SKM-1 treated with dmso at 0.1 percent for 144 hours (cell line): Measurements from ENCODE around the gene CACNA2D3.

ENCODE experiments used
- DNase-seq: peaks from one replicate; lab custom pipeline; 2025; ENCODE audit not compliant: unreplicated experiment; lab: John Stamatoyannopoulos, UW

CACNA2D3 gene

DNA sequence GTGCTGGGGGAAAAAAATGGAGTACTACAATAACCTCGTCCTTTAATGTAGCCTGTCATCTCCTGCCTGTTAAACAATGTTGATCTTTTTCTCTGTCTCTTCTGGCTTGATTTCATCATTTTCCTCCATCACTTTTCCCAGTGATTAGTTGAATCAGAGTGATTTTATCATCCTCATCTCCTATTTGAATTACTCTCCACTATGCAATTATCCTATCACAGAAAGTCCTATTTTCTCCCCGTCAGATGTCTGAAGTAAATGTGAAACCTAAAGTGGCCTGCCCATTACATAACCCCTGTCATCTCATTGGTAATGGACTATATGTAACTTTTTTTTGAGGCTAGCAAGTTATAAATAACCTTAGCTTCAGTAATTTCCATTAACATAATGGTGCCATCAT lies 201.8 kb downstream of the CACNA2D3 start:
- DNase-seq, result no peak

DNA sequence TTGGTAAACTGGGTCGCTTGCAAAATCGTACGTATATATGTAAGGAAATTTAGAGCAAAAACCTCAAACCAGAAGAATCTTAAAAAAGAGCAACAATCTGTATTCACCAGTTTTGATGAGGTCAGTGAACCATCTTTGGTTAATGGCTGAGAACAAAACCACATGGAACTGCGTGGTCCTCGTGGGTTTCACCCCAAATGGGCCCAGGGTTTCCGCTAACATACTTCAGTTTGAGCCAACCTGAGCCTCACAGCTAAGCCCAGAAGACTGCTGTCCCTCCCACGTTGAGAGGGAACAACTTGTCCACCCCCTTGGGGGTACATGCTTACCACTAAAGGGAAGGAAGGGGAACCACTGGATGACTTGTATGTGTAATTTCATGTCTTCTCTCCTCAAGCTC lies 204.6 kb downstream of the CACNA2D3 start:
- no peak for DNase-seq

DNA sequence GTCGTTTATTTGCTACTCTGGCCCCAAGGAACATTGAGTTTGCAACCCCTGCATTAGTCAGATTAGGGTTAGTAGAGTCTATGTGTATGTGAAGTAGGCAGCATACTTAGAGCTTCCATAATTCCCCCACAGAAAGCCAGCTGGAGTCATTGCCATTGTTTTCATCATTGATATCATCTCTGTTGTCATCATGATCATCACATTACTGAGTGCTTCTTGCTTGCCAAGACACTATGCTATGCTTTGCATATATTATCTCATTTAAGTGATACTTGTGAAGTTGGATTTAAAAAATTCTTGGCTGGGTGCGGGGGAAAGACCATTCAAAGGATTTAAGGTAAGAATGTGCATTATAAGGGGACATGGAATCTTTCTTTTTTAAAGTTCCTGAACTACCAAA lies 209.0 kb downstream of the CACNA2D3 start:
- DNase-seq, result no peak

DNA sequence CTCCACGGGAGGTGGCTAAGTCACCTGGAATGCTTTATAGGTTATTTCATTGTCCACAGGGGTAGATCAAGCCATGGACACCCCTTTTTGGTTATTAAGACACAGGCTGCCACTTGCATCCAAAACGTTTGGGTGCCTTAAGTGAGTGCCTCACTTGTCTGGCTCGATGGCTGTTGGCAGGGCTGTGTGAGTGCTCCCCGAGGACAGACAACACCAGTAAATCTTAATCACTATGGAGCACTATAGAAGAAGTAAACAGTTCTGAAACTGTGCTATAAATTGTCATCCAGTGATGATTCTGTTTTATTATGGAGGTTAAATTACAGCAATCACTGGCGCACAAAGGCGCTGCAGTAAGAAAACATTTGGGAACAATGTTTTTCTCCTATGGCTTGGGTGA lies 215.5 kb downstream of the CACNA2D3 start:
- no peak for DNase-seq

DNA sequence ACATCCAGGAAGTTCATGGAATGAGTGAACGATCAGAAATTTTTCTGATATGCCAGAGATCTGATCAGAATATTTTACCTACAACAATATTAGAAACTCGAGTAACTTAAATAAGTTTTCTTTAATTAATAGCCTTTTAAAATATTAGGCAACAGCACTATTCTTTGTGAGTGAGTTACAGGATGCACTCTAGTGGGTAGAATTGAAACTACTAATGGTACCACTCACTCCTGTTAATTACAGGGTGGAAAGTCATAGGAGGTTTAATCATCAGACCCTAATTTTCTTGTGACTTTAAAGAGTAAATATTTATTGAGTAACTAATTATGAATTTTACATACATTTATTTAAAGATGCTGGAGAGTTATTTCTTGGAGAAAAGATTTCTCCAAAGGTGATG lies 217.3 kb downstream of the CACNA2D3 start:
- no peak for DNase-seq

DNA sequence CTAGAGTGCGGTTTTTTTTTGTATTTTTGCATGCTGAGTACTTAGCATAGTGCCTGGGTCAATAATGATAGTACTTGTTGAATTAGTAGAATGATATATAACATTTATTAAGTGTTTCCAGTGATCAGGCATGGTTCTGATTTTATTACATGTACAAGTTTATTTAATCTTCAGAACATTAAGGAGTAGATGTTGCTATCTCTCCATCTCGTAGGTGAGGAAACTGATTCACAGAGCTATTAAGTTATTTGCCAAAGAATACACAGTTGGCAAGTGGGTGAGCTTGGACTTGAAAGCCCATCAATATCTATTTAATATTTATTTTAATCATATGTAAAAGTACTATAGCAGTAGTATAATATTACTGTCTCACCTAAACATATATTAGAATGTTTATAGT lies 219.5 kb downstream of the CACNA2D3 start:
- no peak for DNase-seq

DNA sequence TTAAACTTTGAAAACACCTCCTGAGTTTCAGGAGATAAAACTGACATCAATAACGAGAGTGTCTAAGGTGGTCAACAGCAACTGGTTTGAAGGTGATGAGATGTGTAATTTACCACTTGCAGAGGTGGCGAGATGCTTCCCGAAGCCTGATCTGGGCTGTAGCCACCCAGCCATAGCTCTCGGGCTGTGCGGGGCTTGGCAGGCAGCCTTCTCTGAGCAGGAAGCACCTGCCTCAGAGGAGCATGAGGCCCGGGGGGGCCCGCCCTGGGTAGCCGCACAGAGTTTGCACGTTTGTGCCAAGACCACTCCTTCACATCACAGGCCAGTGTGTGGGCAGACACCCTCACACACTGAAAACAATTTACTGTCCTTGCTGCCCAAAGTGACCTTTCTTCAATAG lies 220.3 kb downstream of the CACNA2D3 start:
- no peak for DNase-seq

DNA sequence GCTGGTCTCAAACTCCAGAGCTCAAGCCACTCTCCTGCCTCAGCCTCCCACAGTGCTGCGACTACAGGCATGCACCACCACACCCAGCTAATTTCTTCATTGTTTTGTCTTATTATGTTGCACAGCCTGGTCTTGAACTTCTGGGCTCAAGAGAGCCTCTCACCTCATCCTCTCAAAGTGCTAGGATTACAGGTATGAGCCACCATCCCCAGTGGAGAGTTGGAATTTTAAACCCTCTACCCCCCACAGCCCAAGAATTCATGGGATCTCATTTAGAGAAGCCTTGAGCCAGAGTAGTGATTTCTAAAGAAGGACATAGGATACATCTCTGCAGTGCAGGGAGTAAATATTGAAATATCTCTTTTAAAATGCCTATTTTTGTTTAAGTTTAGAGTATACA lies 221.1 kb downstream of the CACNA2D3 start:
- no peak for DNase-seq

DNA sequence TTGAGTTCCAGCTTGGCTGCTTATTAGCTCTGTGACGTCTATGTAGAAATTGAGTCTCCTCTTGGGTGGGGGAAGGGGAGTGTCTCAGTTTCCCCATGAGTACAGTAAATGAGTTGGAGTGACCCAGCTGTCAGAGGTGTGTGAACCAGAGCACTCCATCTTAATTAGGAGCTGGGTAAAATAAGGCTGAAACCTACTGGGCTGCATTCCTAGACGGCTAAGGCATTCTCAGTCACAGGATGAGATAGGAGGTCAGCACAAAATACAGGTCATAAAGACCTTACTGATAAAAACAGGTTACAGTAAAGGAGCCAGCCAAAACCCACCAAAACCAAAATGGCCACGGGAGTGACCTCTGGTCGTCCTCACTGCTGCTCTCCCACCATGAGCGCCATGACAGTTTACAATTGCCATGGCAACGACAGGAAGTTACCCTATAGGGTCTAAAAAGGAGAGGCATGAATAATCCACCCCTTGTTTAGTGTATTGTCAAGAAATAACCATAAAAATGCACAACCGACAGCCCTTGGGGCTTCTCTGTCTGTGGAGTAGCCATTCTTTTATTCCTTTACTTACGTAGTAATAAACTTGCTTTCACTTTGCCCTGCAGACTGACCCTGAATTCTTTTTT lies 222.4 kb downstream of the CACNA2D3 start:
- DNase-seq, result no peak

DNA sequence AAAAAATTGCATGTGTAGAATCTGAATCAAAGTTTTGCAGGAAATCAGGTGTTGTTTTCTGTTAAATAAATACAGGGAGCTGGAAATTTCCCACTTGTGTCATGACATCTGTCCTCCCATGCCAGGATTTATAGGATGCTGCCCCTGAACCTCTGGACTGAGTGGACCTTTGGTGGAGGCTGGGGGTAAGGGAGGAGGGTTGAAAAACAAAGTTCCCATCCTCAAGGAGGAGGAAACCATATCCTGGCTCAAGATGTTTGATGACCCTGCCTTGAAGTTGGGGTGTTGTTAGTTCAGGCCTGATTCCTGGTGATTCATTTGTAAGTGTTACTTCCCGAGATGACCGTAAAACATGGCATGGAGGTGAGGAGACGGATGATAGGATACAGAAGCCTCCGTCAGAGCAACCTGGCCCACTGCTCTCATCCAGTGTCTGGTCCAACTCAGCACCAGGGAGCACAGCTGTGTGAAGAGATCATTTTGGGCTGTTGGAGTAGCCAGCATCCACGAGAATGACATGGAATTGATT lies 223.6 kb downstream of the CACNA2D3 start:
- no peak for DNase-seq

DNA sequence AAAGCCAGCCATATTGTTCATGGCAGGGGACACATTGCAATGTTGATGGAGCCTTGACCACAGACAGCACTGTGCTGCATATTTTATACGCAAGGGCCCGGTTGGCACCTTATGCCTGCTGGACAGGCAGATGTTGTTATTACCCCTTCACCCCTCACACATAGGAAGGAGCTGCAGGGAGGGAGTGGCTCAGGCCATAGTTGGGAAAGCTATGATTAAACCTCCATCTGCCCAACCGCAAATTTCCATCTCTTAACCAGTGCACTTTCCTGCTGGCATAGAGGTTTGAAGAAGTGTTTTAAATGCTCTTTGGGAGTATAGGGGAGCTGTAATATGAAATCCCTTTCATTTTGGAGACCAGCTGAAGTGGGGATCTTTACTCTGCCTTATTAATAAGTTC lies 224.7 kb downstream of the CACNA2D3 start:
- DNase-seq, result no peak

DNA sequence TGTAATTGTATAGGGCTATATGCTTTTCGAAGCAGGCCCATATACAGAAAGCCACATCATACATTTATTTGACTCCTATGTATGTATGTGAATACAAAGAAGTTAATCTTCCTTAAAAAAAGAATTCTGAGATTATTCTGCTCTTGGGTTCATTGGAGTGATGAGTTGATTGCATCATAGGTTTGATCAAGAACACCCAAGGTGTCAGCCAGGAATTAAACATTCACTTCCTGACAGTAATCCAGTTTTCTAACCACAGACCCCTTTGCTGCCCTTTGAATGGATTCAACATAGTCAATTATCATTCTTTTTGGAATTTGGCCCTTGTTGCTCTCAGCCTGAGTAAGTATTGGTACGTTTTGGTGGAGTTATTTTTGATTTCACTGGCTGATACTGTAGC lies 225.6 kb downstream of the CACNA2D3 start:
- DNase-seq, result no peak

DNA sequence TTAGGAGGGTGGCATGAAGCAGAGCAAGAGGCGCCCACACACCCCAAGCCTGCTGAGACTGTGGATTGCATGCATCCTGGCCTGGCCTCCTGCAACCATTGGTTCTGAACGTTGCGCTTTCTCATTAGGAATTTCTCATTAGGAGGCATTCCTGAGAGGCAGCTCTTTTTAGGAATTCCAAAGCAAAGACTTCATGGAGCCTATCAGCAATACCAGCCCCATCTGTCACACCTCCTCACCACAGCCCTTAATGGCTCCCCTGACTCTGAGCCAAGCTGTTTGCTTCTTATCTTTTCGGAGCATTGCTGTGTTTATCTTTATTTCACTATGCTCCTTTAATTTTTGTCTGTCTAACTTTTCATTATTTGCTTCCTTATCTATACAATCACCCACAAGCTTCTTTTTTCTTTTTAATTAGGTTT lies 226.9 kb downstream of the CACNA2D3 start:
- no peak for DNase-seq

DNA sequence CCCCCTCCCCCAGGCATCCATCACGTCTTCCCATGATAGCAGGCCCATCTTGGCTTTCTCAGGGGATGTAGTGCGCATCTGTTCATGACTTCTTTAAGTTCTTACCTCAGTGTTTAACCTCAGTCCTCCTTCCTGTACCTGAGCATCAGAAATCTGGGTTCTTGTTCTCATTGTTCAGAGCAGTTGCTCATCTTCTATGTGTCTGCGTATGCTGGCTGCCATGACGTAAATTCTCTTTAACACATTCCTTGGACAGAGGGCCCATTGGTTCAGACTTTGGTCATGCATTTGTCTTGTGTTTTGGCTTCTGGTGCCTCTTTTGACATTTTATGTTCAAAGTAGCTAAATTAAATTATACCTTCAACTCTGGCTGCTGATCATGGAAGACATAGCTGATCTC lies 227.3 kb downstream of the CACNA2D3 start:
- DNase-seq, result no peak

DNA sequence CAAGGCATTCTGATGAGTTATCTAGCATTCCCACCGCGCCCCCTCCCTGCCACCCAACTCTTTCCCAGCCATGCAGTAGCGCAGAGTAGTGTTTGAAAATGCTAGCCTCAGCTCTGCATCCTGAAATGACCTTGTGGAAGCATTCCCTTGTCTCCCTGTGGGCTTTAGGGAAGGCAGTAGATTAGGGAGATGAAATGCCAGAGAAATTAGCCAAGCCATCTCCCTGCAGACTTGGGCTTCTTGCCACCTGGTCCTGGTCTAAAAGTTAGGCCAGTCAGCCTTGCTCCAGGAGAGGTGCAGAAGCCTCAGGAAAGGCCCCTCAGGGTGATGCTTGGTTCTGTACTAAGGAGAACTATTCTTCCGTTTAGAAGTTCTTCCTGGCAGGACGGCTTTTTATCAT lies 231.2 kb downstream of the CACNA2D3 start:
- no peak for DNase-seq

DNA sequence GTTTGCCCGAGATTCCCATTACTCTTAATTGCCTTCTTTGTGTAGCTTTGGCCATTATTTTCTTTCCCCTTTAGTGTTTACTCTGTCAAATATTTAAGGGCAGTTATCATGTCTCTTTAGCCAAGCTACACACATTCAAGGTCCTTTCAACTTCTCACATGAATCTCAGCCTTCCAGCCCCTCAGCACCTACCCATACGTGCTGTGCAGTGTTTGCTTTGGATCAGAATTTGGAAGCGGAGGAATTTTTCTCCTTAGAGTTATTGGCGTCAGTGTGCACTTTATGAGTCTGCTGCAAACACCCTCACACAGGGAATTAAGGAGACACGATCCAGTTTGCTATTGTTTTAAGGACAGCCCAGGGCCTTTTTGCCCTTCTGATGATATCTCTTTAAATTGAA lies 231.6 kb downstream of the CACNA2D3 start:
- DNase-seq, result no peak

DNA sequence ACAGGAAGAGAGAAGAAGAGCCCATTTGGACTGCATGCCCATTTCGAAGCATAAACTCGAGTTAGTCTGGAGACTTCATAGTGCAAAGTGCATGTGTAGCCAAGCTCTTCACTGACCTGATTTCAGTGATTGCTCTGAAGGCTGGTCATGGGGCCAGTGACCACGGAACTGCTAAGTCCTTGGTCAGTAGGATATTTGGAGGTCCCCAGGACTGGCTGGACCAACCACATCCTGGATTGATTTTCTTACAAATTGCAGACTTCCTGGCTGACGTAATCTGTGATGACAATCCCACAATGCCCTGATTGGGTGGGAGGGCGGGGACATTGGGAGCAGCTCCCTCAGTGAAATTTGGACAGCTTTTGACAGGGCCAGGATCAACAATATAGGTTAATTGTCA lies 233.4 kb downstream of the CACNA2D3 start:
- DNase-seq, result no peak

DNA sequence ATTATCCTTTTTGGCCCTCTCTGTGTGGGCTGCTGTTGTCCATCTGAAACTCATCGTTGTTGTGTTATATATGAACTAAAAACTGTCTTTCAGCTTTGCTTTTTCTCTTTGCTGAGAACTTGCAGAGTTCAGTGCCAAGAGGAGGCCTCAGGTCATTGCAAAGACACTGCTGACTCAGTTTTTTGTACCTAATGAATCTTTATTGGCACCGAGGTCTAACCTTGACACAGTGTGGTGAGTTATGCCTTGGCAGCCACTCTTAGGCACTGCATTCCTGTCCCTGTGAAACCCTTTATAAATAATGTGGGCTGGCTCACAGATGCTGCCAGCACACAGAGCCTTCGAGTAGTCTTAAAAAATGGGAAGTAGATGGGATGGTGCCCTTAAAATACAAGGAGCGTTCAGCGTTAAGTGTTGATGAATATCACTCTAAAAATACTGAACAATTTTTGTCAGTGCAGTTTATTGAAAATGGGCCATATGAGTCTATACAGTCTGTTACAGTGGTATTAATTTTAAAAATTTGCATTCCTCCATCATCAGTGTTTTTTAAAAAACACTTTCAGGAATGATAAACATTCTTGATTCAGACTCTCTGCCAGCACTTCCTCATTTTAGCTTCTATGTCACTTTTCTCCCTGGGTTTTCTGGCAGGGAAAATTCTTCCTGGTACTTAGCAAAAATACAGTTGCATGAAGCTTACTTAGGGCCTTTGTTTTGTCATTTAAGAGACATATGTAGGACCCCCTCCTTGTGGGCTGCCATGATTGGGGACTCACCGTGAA lies 234.1 kb downstream of the CACNA2D3 start:
- no peak for DNase-seq

DNA sequence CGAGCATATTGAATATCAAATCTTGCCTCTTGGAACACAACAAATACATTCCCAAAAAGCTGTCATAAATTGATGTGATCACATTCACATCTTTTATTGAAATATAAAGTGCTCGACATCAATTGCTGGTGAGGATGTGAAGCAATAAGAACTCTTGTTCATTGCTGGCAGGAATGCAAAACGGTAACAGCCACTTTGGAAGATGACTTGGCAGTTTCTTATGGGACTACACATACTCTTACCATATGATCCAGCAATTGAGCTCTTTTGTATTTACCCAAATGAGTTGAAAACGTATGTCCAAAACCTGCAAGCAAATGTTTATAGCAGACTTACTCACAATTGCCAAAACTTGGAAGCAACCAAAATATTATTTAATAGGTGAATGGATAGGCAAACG lies 234.9 kb downstream of the CACNA2D3 start:
- DNase-seq, result no peak

DNA sequence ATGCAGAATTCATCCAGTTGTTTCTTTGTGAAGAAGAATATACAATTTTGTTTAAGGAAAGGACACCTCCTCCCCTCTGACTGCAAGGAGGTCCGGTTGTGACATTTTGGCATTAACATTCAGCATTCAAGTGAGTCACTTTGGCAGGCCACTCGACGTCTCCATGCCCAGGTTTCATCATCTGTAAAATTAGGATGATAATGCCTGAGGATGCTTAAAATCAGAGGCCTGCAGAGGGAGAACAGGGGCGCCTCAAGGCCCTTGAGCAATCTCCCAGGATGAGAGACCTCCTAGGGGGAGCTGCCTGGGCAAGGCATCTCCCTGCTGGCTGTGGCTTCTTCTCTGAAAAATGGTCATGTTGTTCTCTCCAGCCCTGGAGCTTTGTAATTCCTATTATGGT lies 236.0 kb downstream of the CACNA2D3 start:
- no peak for DNase-seq

DNA sequence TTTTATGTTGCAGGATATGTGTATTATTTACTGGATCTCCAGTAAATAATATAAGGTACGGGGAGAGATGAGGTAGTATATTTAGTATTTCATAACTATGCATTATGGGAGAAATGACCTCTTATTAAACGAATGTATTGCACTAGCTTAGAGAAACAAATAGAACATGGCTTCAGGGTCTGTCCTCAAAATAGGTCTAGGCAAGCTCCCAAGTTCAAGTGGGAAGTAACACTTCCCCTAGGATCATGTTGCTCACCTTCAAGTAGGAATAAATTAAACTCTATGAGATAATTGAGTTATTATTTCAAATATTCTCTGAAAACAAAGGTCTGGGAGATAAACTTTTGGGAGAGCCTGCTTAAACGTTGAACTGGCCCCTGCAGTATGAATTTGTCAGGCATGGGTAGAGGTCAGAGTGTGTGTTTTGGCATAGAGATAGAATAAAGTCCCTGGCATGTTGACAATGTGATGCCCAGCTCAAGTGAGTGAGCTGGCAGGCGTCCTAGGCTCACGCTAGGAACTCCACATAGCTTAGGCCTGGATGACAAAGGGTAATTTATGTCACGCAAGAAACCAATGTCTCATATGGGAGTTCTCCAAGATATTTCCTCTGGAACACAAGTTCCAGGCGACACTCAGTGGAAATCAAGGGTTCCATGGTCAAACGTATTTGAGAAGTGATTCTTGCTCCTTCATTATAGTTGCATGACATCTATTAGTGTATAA lies 236.8 kb downstream of the CACNA2D3 start:
- DNase-seq, result no peak

DNA sequence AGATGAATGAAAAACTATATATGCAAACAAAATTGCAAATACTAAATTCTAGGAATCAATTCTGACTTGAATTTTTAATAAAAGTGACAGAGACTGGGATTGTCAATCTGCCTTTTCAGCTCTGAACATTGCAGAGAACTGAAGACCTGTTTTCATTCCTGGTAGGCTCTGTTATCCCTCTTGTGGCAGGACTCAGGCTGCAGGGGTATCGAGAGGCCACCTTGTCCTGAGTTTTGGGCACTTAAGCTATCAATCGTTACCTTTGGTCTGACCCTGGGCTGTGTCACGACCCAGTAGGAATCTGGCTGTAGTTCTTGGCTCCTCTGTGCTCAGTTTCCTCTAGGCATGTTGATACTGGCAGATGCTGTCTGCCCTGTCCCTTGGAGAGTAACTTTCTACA lies 238.0 kb downstream of the CACNA2D3 start:
- no peak for DNase-seq
